GM23338 (cell line): Measurements from ENCODE around the gene BNC2. TPM values are rescaled to one million over a fixed set of nuclear protein-coding genes. Genes with fewer than 3 reads are reported as not detected.

ENCODE experiments used
- ATAC-seq: fragments of 200-7000 bp; cut with Tn5 transposase; 3 replicates; pipeline ENCODE4 v1.9.1; 2020
- DNase-seq: peaks from one replicate; pipeline ENCODE4 v3.0.0-alpha.2; 2015; ENCODE audit warnings: low spot score
- H2AFZ ChIP-seq: fragments of 200-600 bp; sonication (generic); 2 replicates; pipeline ENCODE4 v1.8.0; 2016; ENCODE audit warnings: antibody characterized with exemption, mild to moderate bottlenecking, moderate library complexity
- H3F3A ChIP-seq: fragments of 200-600 bp; sonication (generic); replicated peaks from 2 replicates; pipeline ENCODE4 v1.8.0; 2017; ENCODE audit warnings: antibody characterized with exemption, mixed run types, low read depth
- H3K27ac ChIP-seq: fragments of 200-600 bp; sonication (generic); 2 replicates; pipeline ENCODE4 v1.6.1; 2016; ENCODE audit warnings: low read depth
- H3K27me3 ChIP-seq: fragments of 200-600 bp; sonication (generic); 2 replicates; pipeline ENCODE4 v1.8.0; 2016; ENCODE audit warnings: mild to moderate bottlenecking, mixed run types, moderate library complexity; ENCODE audit not compliant: insufficient read depth
- H3K36me3 ChIP-seq: fragments of 200-600 bp; sonication (generic); 2 replicates; pipeline ENCODE4 v1.8.0; 2016; ENCODE audit warnings: mild to moderate bottlenecking; ENCODE audit not compliant: insufficient read depth
- H3K4me1 ChIP-seq: fragments of 200-600 bp; sonication (generic); 2 replicates; pipeline ENCODE4 v1.8.0; 2016; ENCODE audit warnings: mild to moderate bottlenecking, moderate library complexity; ENCODE audit not compliant: insufficient read depth
- H3K4me2 ChIP-seq: fragments of 200-600 bp; sonication (generic); 2 replicates; pipeline ENCODE4 v1.7.1; 2017; ENCODE audit warnings: mixed run types
- H3K4me3 ChIP-seq: fragments of 200-600 bp; sonication (generic); 2 replicates; pipeline ENCODE4 v1.6.1; 2016; ENCODE audit warnings: mixed run types
- H3K79me2 ChIP-seq: fragments of 200-600 bp; sonication (generic); replicated peaks from 2 replicates; pipeline ENCODE4 v1.8.0; 2017; ENCODE audit warnings: mild to moderate bottlenecking; ENCODE audit not compliant: insufficient read depth
- H3K9me2 ChIP-seq: fragments of 200-600 bp; sonication (generic); 2 replicates; pipeline ENCODE4 v1.8.0; 2017; ENCODE audit not compliant: insufficient read depth
- H4K20me1 ChIP-seq: fragments of 200-600 bp; sonication (generic); replicated peaks from 2 replicates; pipeline ENCODE4 v1.8.0; 2017; ENCODE audit warnings: mild to moderate bottlenecking; ENCODE audit not compliant: insufficient read depth
- H3K27ac Mint-ChIP-seq: 2 replicates; pipeline ENCODE4 v1.8.0; 2020; ENCODE audit warnings: inconsistent platforms, mild to moderate bottlenecking, moderate library complexity, mixed read lengths
- H3K27me3 Mint-ChIP-seq: 3 replicates; pipeline ENCODE4 v1.8.0; 2022; ENCODE audit warnings: low read depth, mild to moderate bottlenecking, moderate library complexity, mixed read lengths, inconsistent platforms; ENCODE audit not compliant: insufficient read depth, poor library complexity
- H3K36me3 Mint-ChIP-seq: 3 replicates; pipeline ENCODE4 v1.8.0; 2021; ENCODE audit warnings: low read depth, mild to moderate bottlenecking, inconsistent platforms, moderate library complexity, mixed read lengths
- H3K4me1 Mint-ChIP-seq: 3 replicates; pipeline ENCODE4 v1.8.0; 2020; ENCODE audit warnings: mild to moderate bottlenecking, inconsistent platforms, mixed read lengths
- H3K4me3 Mint-ChIP-seq: 3 replicates; pipeline ENCODE4 v1.8.0; 2021; ENCODE audit warnings: moderate library complexity, mild to moderate bottlenecking, inconsistent platforms, mixed read lengths
- H3K9me3 Mint-ChIP-seq: 3 replicates; pipeline ENCODE4 v1.8.0; 2020; ENCODE audit warnings: moderate library complexity, mild to moderate bottlenecking, inconsistent platforms, mixed read lengths
- CREB1 ChIP-seq: fragments of 250-450 bp; sonication (Bioruptor Pico); IDR thresholded peaks from 2 replicates; pipeline ENCODE4 v1.5.0; 2020; ENCODE audit warnings: low read depth, mild to moderate bottlenecking, moderate library complexity
- CTCF ChIP-seq, 2 experiments: fragments of 200-600 bp in 1 of 2; sonication (generic) in 1 of 2; conservative IDR thresholded peaks; 2 replicates each; pipeline versions ENCODE4 v1.5.1 to v1.6.1; 2016 to 2017; ENCODE audit warnings: antibody characterized with exemption in 2 of 2, low read depth in 2 of 2, mild to moderate bottlenecking in 2 of 2, moderate library complexity in 1 of 2
- ETS1 ChIP-seq: IDR thresholded peaks from 2 replicates; pipeline ENCODE4 v1.6.1; 2016; ENCODE audit warnings: antibody characterized with exemption
- EZH2 ChIP-seq: fragments of 200-600 bp; sonication (generic); IDR thresholded peaks from one replicate; pipeline ENCODE4 v1.8.0; 2017; ENCODE audit warnings: antibody characterized with exemption, mild to moderate bottlenecking, low read depth; ENCODE audit not compliant: unreplicated experiment
- EZH2phosphoT487 ChIP-seq: fragments of 200-600 bp; sonication (generic); IDR thresholded peaks from one replicate; pipeline ENCODE4 v1.8.1; 2018; ENCODE audit warnings: antibody characterized with exemption; ENCODE audit not compliant: unreplicated experiment
- JUNB ChIP-seq: IDR thresholded peaks from one replicate; pipeline ENCODE4 v1.6.1; 2016; ENCODE audit warnings: antibody characterized with exemption; ENCODE audit not compliant: unreplicated experiment
- NANOG ChIP-seq: IDR thresholded peaks from 2 replicates; pipeline ENCODE4 v1.6.1; 2016; ENCODE audit warnings: antibody characterized with exemption, borderline replicate concordance
- POLR2AphosphoS5 ChIP-seq: IDR thresholded peaks from 2 replicates; pipeline ENCODE4 v1.6.1; 2016; ENCODE audit warnings: antibody characterized with exemption, low read depth
- REST ChIP-seq: IDR thresholded peaks from one replicate; pipeline ENCODE4 v1.6.1; 2018; ENCODE audit warnings: antibody characterized with exemption; ENCODE audit not compliant: unreplicated experiment
- STAT1 ChIP-seq: IDR thresholded peaks from one replicate; pipeline ENCODE4 v1.6.1; 2016; ENCODE audit warnings: antibody characterized with exemption; ENCODE audit not compliant: unreplicated experiment
- ZNF114 ChIP-seq: fragments of 250-450 bp; sonication (Bioruptor Pico); IDR thresholded peaks from 2 replicates; pipeline ENCODE4 v1.5.0; 2020; ENCODE audit warnings: mild to moderate bottlenecking, moderate library complexity
- ZNF331 ChIP-seq: fragments of 250-450 bp; sonication (Bioruptor Pico); IDR thresholded peaks from 2 replicates; pipeline ENCODE4 v1.5.0; 2020; ENCODE audit warnings: low read depth, mild to moderate bottlenecking, moderate library complexity
- ZNF462 ChIP-seq: fragments of 250-450 bp; sonication (Bioruptor Pico); IDR thresholded peaks from 2 replicates; pipeline ENCODE4 v1.5.0; 2020; ENCODE audit warnings: mild to moderate bottlenecking, moderate library complexity
- polyA plus RNA-seq: library from polyadenylated mRNA; unstranded; fragments of >200 nt; fragmentation: Nextera tagmentation; extraction: Ambion mirVana; gene quantifications from 2 replicates; pipeline ENCODE4 v1.2.1, GENCODE V29; 2016
- total RNA-seq: library from RNA; depleted of rRNA; stranded (reverse); fragments of >200 nt; shearing (Covaris generic); gene quantifications from 2 replicates; pipeline ENCODE4 v1.2.3, GENCODE V29; 2014

The BNC2 gene
- total and polyA plus RNA-seq, 2 experiments from 2014 or later: 12.7 to 13.2 TPM

GRCh38 chr9:16725066-16725465 is 145.4 kb downstream of the BNC2 start:
- Histone ChIP-seq H3K4me1 (peaks cover 54% of the 10 kb centered on the region), H4K20me1 (no peaks in the 10 kb centered on the region), H3K79me2 (peaks cover 26% of the 10 kb centered on the region), H3K27ac (no peak overlapping the region), H3K9me2 (no peaks in the 10 kb centered on the region), H3K27me3 (no peaks in the 10 kb centered on the region), H3K4me2 (peak overlapping the region; percentile 79; the same call in 1 of the 2 replicates), H3K36me3 (no peaks in the 10 kb centered on the region), H2AFZ (no peak overlapping the region), H3K4me3 (no peak overlapping the region), H3F3A (no peaks in the 10 kb centered on the region; the same call in 1 of the 2 replicates)
- TF ChIP-seq ZNF462 (CRISPR knock-in tag) (no peak), CTCF (conservative IDR thresholded peaks at IDR 0.05; ENCODE audit: low read depth in 2 of 2) (no peak), STAT1 (no peak), REST (no peak), POLR2AphosphoS5 (no peak), ETS1 (no peak), ZNF331 (no peak), NANOG (no peak), CREB1 (CRISPR knock-in tag) (no peak), ZNF114 (CRISPR knock-in tag) (no peak), EZH2phosphoT487 (no peak), JUNB (no peak), EZH2 (no peak)
- DNase-seq: no peak
- Mint-ChIP-seq H3K27ac (peak overlapping the region; percentile 24; the same call in 1 of the 2 replicates), H3K9me3 (no peaks in the 10 kb centered on the region), H3K27me3 (peaks cover 3% of the 10 kb centered on the region), H3K36me3 (no peaks in the 10 kb centered on the region), H3K4me3 (peak overlapping the region; percentile 16; the same call in 1 of the 3 replicates), H3K4me1 (peaks cover 64% of the 10 kb centered on the region)
- no peak for ATAC-seq
